HG03378 (cell line): Measurements from ENCODE around the gene TRIM49D1.
"Not testable (repeated sequence)": the region's sequence is repeated elsewhere in the genome, so short reads cannot be mapped to it uniquely, and the experiment has no call there.

Experiments used
- ATAC-seq: cut with Tn5 transposase; IDR thresholded peaks from one replicate; pipeline ENCODE4 v1.9.1; 2021; ENCODE audit warnings: mild to moderate bottlenecking, moderate library complexity; ENCODE audit not compliant: unreplicated experiment

The TRIM49D1 gene

GRCh38 chr11:89922195-89922660, at the start of gene TRIM49D1:
Gene TRIM49D1, minus strand, starts transcription at chr11:89922245. Its CDS starts 4,535 bp downstream, at chr11:89917710.
- no peak for ATAC-seq

GRCh38 chr11:89965737-89966136, 43.7 kb upstream of the TRIM49D1 start, which contains the start of gene TRIM64:
Gene TRIM64, plus strand, starts transcription at chr11:89966037. Its CDS starts 2,467 bp downstream, at chr11:89968504.
- ATAC-seq = not testable (repeated sequence)

- ATAC-seq = not testable (repeated sequence)
Measured at GRCh38 chr11:89960833-89961232, 38.8 kb upstream of the TRIM49D1 start.

GRCh38 chr11:89923764-89924163, 1.7 kb upstream of the TRIM49D1 start, which contains the start of gene TRIM49D2:
Gene TRIM49D2, plus strand, starts transcription at chr11:89924064. Its CDS starts 2,698 bp downstream, at chr11:89926762.
- ATAC-seq = not testable (repeated sequence)

- ATAC-seq = not testable (repeated sequence)
Measured at GRCh38 chr11:89900809-89901208, 21.2 kb downstream of the TRIM49D1 start.

- not testable (repeated sequence) for ATAC-seq
Measured at GRCh38 chr11:89893245-89893644, 28.8 kb downstream of the TRIM49D1 start.

- ATAC-seq = not testable (repeated sequence)
Measured at GRCh38 chr11:89877511-89877910, 44.5 kb downstream of the TRIM49D1 start.

GRCh38 chr11:89872588-89872987, 49.5 kb downstream of the TRIM49D1 start:
- ATAC-seq = not testable (repeated sequence)

- not testable (repeated sequence) for ATAC-seq
Measured at GRCh38 chr11:89865223-89865622, 56.8 kb downstream of the TRIM49D1 start.

GRCh38 chr11:89863906-89864704, 57.9 kb downstream of the TRIM49D1 start:
- ATAC-seq = not testable (repeated sequence)
